T47D (cell line): ENCODE data around the gene TCHH.
"Not testable (repeated sequence)": the region's sequence is repeated elsewhere in the genome, so short reads cannot be mapped to it uniquely, and the experiment has no call there.

Experiments used
- DNase-seq, 2 experiments: peaks; one replicate each; pipeline versions ENCODE4 v3.0.0 to v3.0.0-alpha.2; 2011 to 2012; ENCODE audit warnings: low read depth in 1 of 2, low spot score in 1 of 2
- JUND ChIP-seq: IDR thresholded peaks from 2 replicates; pipeline ENCODE4 v1.6.1; 2012; ENCODE audit warnings: low read depth
- in situ Hi-C: cut with HindIII; loops from 2 replicates; pipeline ENCODE4 v1.10.0; 2016; ENCODE audit warnings: low sequenced_read_pairs, low pct_unique_long_range_greater_than_20kb

TCHH gene

GRCh38 chr1:152107984-152108881, 7.0 kb downstream of the TCHH start:
- TF ChIP-seq JUND, result no peak
- in situ Hi-C loops, result no loop called here
- no peak for DNase-seq

DNA sequence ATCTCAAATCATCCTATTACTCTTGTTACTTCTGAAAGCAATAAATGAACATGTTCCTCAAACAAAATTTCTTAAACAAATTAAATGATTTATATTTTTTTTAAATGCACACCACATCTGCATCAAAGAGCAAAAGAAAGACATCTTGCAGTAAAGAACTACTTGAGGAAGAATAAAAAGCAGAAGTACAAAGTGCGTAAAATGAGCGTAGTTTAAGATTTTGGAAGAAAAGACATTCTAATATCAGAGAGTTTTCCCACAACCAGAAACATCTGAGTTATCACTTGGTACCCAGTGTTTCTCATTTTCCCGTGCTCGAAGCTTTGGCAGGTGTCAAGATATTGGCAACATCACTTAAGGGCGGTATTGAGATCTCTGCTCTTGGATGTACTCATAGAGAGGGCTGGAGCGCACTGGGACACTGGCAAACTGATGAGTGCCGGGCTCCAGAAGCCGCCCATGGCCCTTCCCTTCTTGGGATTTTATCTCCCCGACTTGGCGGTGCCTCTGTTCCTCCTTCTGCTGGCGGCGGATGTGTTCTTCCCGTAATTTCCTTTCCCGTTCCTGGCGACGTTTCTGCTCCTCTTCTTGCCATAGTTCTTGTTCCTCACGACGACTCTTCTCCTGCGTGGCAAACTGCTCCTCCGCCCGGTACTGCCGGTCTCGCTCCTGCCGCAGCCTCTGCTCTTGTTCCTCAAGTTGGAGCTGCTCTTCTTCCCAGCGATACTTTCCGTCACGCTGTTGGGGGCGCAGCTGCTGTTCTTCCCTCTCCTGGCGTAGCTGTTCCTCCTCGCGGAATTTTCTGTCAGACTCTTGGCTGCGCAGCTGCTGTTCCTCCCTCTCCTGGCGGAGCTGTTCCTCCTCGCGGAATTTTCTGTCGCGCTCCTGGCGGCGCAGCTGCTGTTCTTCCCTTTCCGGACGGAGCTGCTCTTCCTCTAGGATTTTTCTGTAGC, 7.9 kb downstream of the TCHH start:
- TF ChIP-seq JUND, result no peak
- DNase-seq, result no peak
- in situ Hi-C loops, result no loop called here

DNA sequence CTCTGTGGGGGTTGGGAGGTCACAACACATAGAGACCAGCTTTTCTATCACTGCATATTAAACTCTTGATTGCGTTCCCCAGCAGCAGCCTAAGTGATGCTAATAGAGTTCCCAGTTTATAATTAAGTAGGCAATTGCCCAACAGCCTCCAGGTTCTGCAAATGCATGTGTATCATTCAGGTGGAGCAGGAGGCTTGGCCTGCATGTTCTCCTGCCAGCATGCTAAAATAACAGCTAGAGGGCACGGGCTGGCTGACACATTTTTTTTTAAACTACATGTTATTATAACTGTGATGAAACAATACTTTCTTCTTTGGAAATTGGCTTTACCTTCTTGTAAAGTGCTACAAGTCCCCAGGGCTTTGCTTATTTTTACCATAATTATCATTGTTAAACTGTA, 10.4 kb downstream of the TCHH start:
- in situ Hi-C loops, result no loop called here
- DNase-seq, result no peak
- TF ChIP-seq JUND, result no peak

DNA sequence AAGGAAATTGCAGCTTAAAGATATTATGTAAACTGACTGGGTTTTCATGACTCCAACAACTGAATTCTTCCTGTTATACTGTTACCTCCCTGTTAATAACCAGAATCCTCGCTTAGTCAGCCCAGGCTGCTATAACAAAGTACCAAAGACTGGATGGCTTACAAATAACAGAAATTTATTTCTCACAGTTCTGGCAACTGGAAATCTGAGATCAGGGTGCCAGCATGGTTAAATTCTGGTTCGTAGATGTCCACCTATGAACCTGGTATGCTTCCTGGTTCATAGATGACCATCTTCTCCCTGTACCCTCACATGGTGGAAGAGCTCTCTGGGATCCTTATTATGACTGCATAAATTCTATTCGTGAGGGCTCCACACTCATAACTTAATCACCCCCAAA, 18.3 kb downstream of the TCHH start:
- TF ChIP-seq JUND, result no peak
- in situ Hi-C loops, result no loop called here

GRCh38 chr1:152089014-152089674, 26.1 kb downstream of the TCHH start, which contains the start of gene TCHHL1:
Gene TCHHL1 (minus strand): TSS chr1:152089064. CDS start chr1:152088143, 921 bp downstream.
- DNase-seq, result peak in 1 of 2 experiments; percentile 26
- TF ChIP-seq JUND, result no peak
- in situ Hi-C loops, result no loop called here

More for the DNA sequence above, 18.3 kb downstream of the TCHH start:
- no peak for DNase-seq

DNA sequence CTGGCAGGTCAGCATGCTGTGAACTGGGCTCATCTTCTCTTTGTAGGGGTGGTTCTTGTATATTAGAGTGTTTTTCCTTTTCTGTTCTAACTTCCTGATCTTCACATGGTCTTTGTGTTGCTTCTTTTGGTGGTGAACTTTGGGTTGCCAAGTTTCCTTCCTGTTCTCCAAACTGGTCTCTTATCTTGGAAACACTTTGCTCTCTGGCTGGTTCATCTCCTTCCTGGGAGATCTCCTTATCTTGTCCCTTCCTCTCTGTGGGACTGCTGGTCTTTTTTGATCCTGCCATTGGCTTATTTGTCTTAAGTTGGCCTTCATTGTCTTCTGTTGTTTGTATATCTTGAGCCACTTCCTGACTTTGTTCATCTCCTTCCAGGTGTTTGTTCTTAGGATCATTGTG, 28.5 kb downstream of the TCHH start:
- in situ Hi-C loops, result no loop called here
- TF ChIP-seq JUND, result no peak
- no peak for DNase-seq

DNA sequence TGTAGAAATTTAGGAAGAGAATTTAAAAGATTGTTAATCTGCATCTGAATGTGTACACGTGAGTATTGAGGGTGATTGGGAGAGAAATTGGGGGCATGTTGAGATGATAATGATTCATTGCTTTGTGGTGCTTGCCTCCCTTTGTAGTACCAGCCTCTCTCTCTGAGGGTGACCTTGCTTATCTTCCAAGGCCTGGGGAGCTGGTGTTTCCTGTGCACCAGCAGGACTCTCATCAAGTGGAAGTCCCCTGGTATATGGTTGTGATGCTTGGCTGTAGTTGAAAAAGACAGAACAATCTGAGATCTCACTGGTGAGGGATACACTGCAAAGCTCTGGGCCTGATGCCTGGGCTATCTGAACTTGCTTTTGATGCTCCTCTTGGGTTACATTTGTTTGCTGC, 30.4 kb downstream of the TCHH start:
- in situ Hi-C loops, result no loop called here
- no peak for DNase-seq
- TF ChIP-seq JUND, result no peak

GRCh38 chr1:152081026-152081425, 34.2 kb downstream of the TCHH start:
- in situ Hi-C loops, DNase-seq: not testable (repeated sequence)

- in situ Hi-C loops, result not testable (repeated sequence)
Measured at GRCh38 chr1:152080494-152080893, 34.8 kb downstream of the TCHH start.

GRCh38 chr1:152078831-152079441, 36.3 kb downstream of the TCHH start:
- TF ChIP-seq JUND, result no peak
- DNase-seq, result no peak
- in situ Hi-C loops, result no loop called here

More at GRCh38 chr1:152080494-152080893, 34.8 kb downstream of the TCHH start:
- not testable (repeated sequence) for DNase-seq

GRCh38 chr1:152072311-152072710, 42.9 kb downstream of the TCHH start:
- TF ChIP-seq JUND, result no peak
- no peak for DNase-seq
- in situ Hi-C loops, result no loop called here

GRCh38 chr1:152071123-152071522, 44.1 kb downstream of the TCHH start:
- DNase-seq, result no peak
- no peak for TF ChIP-seq JUND
- in situ Hi-C loops, result no loop called here
